SU-DHL-6 (cell line): ENCODE measurements around the gene PTPRH.

Experiments used
- H2AFZ ChIP-seq: fragments of 200-600 bp; sonication (generic); 2 replicates; pipeline ENCODE4 v1.6.1; 2014; ENCODE audit warnings: low read depth, mild to moderate bottlenecking, moderate library complexity, mixed read lengths, antibody characterized with exemption, low read length; ENCODE audit not compliant: severe bottlenecking
- H3F3A ChIP-seq: fragments of 200-600 bp; shearing (Covaris generic); 2 replicates; pipeline ENCODE4 v1.6.0; 2016; ENCODE audit warnings: antibody characterized with exemption, mild to moderate bottlenecking; ENCODE audit not compliant: insufficient read depth
- H3K27ac ChIP-seq: fragments of 200-600 bp; sonication (generic); 2 replicates; pipeline ENCODE4 v1.5.1; 2016; ENCODE audit warnings: low read depth, mild to moderate bottlenecking, low read length, moderate library complexity, mixed read lengths
- H3K27me3 ChIP-seq: fragments of 200-600 bp; sonication (generic), shearing (Covaris generic); 2 replicates; pipeline ENCODE4 v1.6.0; 2014; ENCODE audit warnings: mild to moderate bottlenecking, low read length
- H3K36me3 ChIP-seq: fragments of 200-600 bp; sonication (generic); 2 replicates; pipeline ENCODE4 v1.6.1; 2014; ENCODE audit warnings: mild to moderate bottlenecking, low read length, mixed read lengths
- H3K4me2 ChIP-seq: fragments of 300-600, 200-600 bp; shearing (Covaris generic), sonication (generic); 2 replicates; pipeline ENCODE4 v1.6.0; 2014; ENCODE audit warnings: low read length, low read depth, mild to moderate bottlenecking; ENCODE audit not compliant: poor library complexity, severe bottlenecking
- H3K4me3 ChIP-seq: fragments of 200-600 bp; sonication (generic); 2 replicates; pipeline ENCODE4 v1.5.1; 2014; ENCODE audit warnings: antibody characterized with exemption, low read length, mild to moderate bottlenecking, mixed read lengths; ENCODE audit not compliant: insufficient read depth, poor library complexity, severe bottlenecking
- H3K79me2 ChIP-seq: fragments of 200-600 bp; sonication (generic); 2 replicates; pipeline ENCODE4 v1.6.1; 2014; ENCODE audit warnings: mild to moderate bottlenecking, low read length, moderate library complexity; ENCODE audit not compliant: insufficient read depth
- H3K9ac ChIP-seq: fragments of 200-600 bp; sonication (generic); 2 replicates; pipeline ENCODE4 v1.7.0; 2014; ENCODE audit warnings: mild to moderate bottlenecking, low read length
- H3K9me2 ChIP-seq: fragments of 200-600 bp; sonication (generic); replicated peaks from 2 replicates; pipeline ENCODE4 v1.6.1; 2014; ENCODE audit warnings: low read length; ENCODE audit not compliant: insufficient read depth
- H3K9me3 ChIP-seq: fragments of 200-600 bp; sonication (generic); 2 replicates; pipeline ENCODE4 v1.6.1; 2014; ENCODE audit warnings: low read length, mixed read lengths; ENCODE audit not compliant: insufficient read depth
- H4K20me1 ChIP-seq: fragments of 200-600 bp; sonication (generic); 2 replicates; pipeline ENCODE4 v1.6.1; 2014; ENCODE audit warnings: low read depth, mild to moderate bottlenecking, antibody characterized with exemption, low read length, moderate library complexity, mixed read lengths
- EZH2phosphoT487 ChIP-seq: fragments of 200-600 bp; sonication (generic), shearing (Covaris generic); conservative IDR thresholded peaks from 2 replicates; pipeline ENCODE4 v1.6.1; 2018; ENCODE audit warnings: mild to moderate bottlenecking, antibody characterized with exemption, low read length, moderate library complexity, mixed read lengths
- TF ChIP-seq, protein P1 (sequence below): fragments of 200-600 bp; sonication (generic); IDR thresholded peaks from one replicate; pipeline ENCODE4 v1.5.1; 2017; ENCODE audit warnings: antibody characterized with exemption, mild to moderate bottlenecking, low read length, moderate library complexity; ENCODE audit not compliant: insufficient read depth, poor library complexity, severe bottlenecking

The PTPRH gene

DNA sequence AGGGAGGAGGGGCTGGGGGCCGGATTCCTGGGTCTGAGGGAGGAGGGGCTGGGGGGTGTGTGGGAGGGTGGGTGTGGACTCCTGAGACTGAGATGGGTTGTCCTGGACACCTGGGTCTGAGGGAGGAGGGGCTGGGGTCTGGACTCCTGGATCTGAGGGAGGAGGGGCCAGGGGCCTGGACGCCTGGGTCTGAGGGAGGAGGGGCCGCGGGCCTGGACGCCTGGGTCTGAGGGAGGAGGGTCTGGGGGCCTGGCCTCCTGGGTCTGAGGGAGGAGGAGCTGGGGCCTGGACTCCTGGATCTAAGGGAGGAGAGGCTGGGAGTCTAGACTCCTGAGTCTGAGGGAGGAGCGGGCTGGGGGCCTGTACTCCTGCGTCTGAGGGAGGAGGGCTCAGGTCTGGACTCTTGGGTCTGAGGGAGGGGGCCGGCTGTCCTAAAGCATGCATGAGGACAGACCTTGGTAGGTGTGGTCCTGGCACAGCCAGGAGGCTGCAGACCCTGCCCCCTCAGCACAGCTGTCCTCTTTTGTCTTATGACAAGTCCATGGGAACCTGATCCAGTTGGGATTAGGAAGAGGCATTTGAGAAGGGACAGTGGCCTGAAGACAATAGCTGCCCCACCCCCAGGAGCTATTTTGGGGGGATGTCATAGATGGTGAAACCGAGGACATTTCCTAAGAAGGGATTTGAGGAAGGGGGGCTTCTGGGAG, 61.6 kb downstream of the PTPRH start:
- Histone ChIP-seq H4K20me1 (no peaks in the 10 kb centered on the region), H3K79me2 (no peaks in the 10 kb centered on the region), H3K9me3 (no peaks in the 10 kb centered on the region), H2AFZ (no peak overlapping the region), H3K27ac (no peak overlapping the region), H3K27me3 (no peaks in the 10 kb centered on the region), H3K4me3 (no peak overlapping the region), H3K9ac (no peak overlapping the region), H3K36me3 (no peaks in the 10 kb centered on the region), H3K4me2 (no peak overlapping the region), H3K9me2 (no peaks in the 10 kb centered on the region), H3F3A (peaks cover 4% of the 10 kb centered on the region; the same call in 1 of the 2 replicates)
- TF ChIP-seq, protein P1, sequence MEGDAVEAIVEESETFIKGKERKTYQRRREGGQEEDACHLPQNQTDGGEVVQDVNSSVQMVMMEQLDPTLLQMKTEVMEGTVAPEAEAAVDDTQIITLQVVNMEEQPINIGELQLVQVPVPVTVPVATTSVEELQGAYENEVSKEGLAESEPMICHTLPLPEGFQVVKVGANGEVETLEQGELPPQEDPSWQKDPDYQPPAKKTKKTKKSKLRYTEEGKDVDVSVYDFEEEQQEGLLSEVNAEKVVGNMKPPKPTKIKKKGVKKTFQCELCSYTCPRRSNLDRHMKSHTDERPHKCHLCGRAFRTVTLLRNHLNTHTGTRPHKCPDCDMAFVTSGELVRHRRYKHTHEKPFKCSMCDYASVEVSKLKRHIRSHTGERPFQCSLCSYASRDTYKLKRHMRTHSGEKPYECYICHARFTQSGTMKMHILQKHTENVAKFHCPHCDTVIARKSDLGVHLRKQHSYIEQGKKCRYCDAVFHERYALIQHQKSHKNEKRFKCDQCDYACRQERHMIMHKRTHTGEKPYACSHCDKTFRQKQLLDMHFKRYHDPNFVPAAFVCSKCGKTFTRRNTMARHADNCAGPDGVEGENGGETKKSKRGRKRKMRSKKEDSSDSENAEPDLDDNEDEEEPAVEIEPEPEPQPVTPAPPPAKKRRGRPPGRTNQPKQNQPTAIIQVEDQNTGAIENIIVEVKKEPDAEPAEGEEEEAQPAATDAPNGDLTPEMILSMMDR, result no peak
- no peak for TF ChIP-seq EZH2phosphoT487

DNA sequence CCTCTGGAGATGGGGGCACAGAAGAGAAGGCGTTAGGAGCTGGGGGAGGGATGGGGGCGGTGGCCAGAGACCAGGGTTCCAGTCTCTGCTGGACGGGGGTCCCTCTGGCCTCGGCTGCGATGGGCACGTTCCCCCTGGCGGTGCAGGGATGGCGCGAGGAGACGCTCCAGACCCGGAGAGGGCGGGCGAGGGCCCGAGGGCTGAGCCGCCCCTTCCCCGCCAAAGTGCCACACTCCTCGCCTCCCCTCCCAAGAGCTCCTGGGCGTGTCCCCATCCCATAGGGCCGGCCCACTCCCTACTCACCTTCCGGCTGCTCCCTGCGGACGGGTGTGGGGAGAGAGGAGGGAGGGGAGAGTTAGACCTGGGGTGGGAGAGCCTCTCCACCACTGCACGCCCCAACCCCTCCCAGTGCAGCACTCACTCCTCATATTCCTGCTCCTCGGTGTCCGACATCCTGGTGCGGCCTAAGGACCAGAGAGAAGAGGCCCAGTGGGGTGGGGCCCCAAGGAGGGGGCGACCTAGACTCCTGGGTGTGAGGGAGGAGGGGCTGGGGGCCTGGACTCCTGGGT, 62.5 kb downstream of the PTPRH start:
- Histone ChIP-seq H3K79me2 (no peaks in the 10 kb centered on the region), H3F3A (no peaks in the 10 kb centered on the region), H3K9ac (no peak overlapping the region), H3K4me3 (no peak overlapping the region), H4K20me1 (no peaks in the 10 kb centered on the region), H3K4me2 (no peak overlapping the region), H3K27me3 (no peaks in the 10 kb centered on the region), H3K9me3 (no peaks in the 10 kb centered on the region), H3K27ac (no peak overlapping the region), H2AFZ (no peak overlapping the region), H3K9me2 (no peaks in the 10 kb centered on the region), H3K36me3 (no peaks in the 10 kb centered on the region)
- no peak for TF ChIP-seq EZH2phosphoT487

DNA sequence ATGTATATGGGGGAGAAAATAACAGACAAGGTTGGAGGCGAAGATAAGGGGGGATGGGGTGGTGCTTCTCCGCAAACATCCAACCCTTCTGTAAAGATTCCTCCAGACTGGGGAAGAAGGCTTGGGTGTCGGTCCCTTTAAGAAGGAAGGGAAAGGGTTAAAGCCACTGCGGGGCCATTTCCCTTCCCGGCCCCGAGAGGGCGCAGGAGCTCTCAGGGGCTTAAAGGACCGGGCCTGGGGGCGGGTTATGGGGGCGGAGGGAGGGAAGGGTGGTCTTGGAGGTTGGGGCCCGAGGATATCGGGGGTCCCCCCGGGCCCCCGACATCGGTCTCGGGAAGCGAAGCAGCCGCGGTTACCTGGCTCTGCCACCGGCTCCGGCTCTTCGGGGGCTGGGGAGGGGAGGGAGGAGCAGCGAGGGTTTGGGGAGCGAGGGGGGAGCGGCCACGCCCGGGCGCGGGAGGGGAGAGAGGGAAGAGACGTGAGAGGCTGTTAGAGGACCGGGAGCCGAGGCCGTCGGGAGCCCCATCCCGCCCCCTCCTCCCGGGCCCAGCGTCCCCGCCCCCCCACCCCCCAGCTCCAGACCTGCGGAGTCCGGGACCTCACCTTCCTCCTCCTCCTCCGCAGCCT, 63.1 kb downstream of the PTPRH start:
- H3K9me2 ChIP-seq, result no peaks in the 10 kb centered on the region
- H3K9me3 ChIP-seq, result no peaks in the 10 kb centered on the region
- no peaks in the 10 kb centered on the region for H3K27me3 ChIP-seq
- no peaks in the 10 kb centered on the region for H3K36me3 ChIP-seq
- H3K27ac ChIP-seq, result no peak overlapping the region
- H3K4me2 ChIP-seq, result peak overlapping the region; percentile 24
- H4K20me1 ChIP-seq, result no peaks in the 10 kb centered on the region
- no peak overlapping the region for H3K9ac ChIP-seq
- H3K4me3 ChIP-seq, result no peak overlapping the region
- TF ChIP-seq, protein P1, result peak; percentile 57
- no peak for TF ChIP-seq EZH2phosphoT487
- no peaks in the 10 kb centered on the region for H3K79me2 ChIP-seq
- no peak overlapping the region for H2AFZ ChIP-seq
- no peaks in the 10 kb centered on the region for H3F3A ChIP-seq

DNA sequence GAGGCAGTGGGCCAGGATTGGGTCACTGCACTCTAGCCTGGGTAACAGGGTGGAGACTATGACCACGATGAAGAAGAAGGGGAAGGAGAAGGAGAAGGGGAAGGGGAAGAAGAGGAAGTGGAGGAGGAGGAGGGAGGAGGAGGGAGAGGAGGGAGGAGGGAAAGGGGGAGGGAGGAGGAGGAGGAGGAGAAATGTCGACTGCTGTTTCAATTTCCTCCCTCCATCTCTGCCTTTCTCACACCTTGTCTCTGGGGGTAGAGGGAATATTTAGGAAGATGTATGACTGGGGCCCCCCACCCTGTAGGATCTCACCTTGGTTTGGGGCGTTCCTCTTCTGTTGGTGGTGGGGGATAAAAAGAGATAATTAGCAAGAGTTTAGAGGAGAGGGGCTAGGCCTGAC, 64.1 kb downstream of the PTPRH start:
- Histone ChIP-seq H2AFZ (no peak overlapping the region), H3K36me3 (no peaks in the 10 kb centered on the region), H3K9me3 (no peaks in the 10 kb centered on the region), H3K27me3 (no peaks in the 10 kb centered on the region), H4K20me1 (no peaks in the 10 kb centered on the region), H3K79me2 (no peaks in the 10 kb centered on the region), H3F3A (no peaks in the 10 kb centered on the region), H3K4me3 (no peak overlapping the region), H3K4me2 (no peak overlapping the region), H3K9me2 (no peaks in the 10 kb centered on the region), H3K27ac (no peak overlapping the region), H3K9ac (no peak overlapping the region)
- TF ChIP-seq, protein P1, result no peak
- no peak for TF ChIP-seq EZH2phosphoT487
